DMS 273 (cell line): ENCODE measurements around the gene ZHX3.
"Not testable (repeated sequence)": the region's sequence is repeated elsewhere in the genome, so short reads cannot be mapped to it uniquely, and the experiment has no call there.

ENCODE experiments used
- DNase-seq: peaks from one replicate; lab custom pipeline; 2025; ENCODE audit not compliant: unreplicated experiment; lab: John Stamatoyannopoulos, UW

Gene ZHX3

DNA sequence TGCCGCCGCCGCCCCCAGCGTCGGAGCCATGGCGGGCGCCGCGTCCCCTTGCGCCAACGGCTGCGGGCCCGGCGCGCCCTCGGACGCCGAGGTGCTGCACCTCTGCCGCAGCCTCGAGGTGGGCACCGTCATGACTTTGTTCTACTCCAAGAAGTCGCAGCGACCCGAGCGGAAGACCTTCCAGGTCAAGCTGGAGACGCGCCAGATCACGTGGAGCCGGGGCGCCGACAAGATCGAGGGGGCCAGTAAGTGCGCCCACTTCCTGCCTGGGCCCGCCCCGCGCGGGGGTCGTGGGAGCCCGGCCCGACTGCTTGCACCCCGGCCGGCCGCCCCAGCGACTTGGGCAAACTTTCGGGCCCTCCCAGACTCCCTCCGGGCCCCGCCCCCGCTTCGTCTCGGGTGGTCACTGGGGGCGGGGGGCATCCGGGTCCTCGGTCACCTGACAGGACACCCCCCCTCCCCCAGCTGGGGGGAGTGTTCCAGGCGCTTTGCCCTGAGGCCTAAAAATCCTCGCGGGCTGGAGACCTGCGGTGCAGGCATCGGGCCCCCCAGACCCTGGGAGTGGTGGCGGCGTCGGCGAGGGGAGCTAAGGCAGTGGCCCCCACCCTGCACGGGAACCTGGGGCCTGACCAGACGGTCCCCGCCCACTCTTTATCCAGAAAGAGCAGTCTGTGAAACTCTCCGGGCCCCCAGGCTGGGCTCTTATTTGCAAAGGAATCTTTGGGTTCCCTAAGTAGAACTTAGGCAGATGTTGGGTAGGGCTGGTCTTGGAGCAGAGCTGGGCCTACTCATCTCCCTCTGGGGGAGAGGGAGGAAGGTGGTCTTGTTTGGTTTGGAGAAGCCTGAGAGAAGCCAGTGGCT, 179.7 kb downstream of the ZHX3 start:
- peak; percentile 92 for DNase-seq

DNA sequence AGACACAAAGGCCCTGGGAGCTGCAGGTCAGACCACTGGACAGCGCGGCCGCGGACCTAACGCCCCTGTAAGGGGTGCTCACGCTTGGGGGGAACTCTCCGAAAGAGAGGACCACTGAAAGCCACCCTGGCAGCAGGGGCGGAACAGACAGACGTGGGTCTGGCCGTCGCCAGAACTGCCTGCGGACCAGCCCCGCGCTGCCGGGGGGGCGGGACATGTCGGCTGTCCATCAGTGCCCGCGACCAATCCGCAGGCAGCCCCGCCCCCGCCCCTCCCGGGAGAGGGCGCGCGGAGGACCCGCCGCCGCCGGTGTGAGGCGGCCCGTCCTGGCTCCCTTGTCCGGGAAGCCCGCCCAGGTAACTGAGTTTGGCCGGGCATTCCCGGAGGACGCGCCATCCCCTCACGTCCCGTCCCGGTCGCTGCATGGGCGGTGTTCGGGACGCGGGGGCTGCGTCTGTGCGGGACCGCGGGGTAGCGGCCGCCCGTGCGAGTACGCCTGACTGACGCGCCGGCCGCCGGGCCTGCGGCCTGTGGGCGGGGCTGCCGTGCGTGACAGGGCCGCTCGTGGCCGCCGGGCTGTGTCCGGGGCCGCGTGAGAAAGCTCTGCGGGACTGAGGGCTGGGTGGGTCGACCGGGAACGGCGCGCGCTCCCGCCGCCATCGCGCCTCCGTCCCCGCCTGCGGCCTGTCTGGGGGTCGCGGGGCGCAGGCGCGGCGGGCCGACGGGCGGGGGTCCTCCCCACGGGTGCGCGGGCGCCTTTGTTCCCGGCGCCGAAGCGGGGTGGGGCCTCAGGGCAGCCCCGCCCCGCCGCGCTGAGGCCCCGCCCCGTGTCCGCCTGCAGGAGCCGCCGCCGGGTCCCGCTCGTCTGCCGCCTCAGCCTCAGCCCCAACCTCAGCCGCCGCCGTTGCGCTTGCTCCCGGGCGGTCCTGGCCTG, 180.6 kb downstream of the ZHX3 start, which contains the start of gene PLCG1:
Gene PLCG1 (plus strand): TSS at position 864 of the 934 bp plus-strand sequence. CDS start 99 bp downstream, outside the sequence.
- peak; percentile 93 for DNase-seq

DNA sequence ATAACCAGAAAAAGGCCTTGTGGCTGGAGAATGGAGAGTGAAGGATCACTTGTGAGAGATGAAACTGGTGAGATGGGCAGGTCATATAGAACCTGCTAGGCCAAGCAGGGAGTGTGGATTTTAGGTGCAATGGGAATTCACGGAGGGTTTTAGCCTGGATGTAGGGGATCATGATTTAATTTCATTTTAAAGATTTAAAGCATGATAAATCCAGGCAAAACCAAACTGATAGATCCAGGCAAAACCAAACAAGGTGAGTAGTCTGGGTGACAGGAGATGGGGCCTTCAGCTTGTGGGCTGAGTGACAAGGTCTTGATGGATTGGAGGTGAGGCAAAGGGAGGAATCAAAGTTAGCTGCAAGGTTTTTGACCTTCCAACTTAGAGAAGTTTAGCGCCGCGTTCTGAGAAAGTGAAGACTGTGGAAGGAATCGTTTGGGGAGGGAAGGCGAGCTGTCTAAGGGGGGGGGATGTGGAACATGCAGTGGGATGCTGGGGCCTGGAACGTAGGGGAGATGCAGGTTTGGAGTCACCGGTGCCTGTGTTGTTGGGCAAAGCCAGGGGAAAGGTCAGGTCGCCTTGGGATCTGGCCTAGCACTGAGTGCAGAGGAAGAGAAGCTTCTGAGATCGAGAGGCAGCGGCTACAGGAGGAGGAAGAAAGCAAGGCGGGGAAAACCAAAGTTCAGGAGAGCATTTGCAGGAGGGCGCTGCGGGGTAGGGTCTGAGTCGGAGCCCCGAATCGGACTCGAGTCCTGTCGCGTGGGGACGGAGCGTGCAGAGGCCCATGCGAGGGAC, 181.4 kb downstream of the ZHX3 start:
- no peak for DNase-seq

DNA sequence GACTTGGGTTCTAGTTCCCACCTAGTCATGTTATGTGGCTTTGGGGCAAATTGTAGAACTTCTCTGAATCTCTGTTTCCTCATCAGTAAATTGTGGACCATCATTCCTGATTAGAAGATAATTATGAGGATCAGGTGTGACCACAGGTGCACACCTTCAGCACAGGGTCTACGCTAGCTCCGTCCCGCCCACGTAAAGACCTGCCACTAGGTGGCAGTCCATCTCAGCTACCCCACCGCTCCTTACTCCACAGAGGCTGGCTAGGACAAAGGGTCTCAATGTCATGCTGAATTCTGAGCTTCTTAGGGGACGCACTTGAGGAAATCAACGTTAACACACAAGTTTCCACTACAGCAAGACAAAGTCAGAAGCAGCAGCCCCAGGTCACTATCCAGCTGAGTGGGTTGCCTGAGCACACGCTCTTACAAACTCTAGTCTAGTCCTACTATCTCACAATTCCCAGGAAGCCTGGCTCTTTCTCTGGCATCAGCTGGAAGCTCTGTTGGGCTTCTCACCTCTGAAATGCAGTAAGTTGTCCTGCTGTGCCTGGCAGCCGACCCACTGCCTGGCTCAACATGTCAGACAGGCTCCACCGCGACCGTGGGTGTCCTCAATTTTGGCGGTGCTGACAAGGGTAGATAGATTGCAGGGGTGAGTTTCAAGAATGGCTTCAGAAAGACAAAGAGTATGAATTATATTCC, 182.2 kb downstream of the ZHX3 start:
- DNase-seq: peak; percentile 63

DNA sequence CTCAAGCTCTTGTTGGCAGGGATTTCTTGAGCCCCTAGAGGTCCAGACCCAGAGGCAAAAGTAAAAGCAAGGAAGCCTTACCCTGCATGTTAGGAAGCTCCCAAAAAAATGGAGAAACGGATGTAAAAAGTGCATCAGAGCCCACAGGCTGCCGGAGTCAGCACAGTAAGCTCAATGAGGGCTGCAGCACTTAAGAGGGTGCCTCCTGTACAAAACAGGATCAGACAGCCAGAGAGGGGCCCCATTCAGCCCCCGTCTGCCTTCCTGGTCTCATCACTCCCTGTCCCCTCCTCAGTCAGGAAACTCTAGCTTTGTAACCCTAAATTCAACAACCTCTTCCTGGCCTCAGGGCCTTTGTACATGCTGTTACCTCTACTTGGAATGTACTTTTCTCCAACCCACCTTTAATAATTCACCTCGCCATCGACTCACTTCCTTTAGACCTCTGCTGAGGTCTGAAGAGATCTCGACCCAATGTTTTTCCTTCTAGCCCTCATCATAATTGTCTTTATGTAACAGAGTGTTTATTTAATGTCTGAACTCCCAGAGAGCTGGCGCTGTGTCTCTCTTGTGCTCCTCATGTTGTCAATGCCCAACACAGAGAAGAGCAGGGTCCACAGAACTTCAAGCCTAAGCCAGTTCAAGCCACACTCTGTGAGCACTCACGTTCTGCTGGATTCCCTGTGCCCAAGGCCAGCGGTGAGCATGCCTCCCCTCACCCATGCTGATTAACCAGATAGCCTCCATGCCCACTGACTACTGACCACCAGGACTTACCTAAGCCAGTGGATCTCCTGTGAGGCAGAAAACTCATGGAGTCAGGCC, 183.0 kb downstream of the ZHX3 start:
- no peak for DNase-seq

DNA sequence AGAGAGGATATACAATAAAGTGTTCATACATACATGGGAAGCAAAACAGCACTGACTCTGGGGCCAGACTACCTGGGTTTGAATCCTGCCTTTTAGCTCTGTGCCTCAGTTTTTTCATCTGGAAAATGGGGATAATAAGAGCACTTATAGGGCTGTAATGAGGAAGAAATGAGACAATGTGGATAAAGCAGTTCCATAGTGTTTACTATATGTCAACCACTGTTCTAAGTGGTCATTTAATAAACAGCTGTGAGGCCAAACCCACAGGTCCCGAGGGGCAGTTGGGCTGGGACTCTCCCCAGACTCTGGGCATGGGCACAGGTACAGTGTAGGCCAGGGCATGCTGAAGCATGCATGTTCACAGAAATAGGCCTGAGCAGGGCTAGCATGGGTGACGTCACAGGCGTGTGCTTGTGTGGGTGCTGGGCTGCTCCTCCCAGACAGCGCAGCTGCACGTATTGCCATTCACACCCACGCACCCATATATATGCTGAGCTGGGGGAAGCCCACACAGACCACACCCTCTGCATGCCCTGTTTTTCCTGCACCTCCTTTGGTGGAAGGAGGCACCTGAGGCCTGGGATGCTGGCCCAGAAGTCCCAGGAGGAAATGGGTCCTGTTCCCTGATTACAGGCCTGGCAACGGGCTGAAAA, 183.7 kb downstream of the ZHX3 start:
- peak; percentile 30 for DNase-seq

DNA sequence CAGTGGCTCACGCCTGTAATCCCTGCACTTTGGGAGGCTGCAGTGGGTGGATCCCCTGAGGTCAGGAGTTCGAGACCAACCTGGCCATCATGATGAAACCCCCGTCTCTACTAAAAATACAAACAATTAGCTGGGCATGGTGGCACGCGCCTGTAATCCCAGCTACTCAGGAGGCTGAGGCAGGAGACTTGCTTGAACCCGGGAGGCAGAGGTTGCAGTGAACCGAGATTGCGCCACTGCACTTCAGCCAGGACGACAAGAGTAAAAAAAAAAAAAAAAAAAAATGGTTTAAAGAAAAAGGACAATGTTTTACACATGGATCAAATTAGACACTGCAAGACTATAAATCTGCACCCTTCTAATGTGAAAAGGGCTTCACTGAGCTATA, 185.1 kb downstream of the ZHX3 start:
- DNase-seq: not testable (repeated sequence)

DNA sequence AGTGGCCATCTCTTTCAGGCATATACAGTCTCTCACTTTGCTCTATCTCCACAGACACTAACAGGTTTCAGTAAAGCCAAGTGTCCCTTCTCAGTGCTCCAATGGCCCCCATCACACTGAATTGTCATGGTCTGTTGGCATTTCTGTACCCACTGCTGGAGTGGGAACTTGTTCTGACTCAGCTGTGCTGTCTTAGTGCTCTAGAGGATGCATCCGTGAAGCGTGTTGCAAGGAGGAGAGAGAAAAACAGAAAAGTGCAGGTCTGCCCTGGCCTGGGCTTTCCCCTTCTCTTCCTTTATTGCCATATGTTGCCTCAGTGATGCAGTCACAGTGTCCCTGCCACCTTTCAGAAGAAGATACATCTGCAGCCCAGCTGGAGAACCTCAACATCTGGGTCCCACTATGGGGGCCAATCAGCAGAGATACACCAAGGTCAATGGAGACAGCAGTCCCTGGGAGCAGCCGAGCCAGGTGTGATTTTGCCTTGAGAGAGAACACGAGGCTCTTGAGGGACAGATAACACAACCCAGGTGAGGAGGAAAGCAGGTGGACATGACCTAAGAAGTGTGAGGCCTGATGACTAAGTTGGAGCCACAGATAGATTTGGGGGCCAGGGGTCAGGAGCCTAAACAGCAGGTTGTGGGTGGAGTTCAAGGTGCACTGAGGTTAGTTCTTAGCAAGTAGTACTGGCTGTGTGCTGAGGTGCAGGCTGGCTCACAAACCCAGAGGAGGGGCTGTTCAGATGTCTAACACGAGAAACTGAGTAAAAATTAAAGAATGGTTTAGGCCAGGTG, 185.7 kb downstream of the ZHX3 start:
- no peak for DNase-seq
